ENCODE results near the gene SIK3.

SIK3 gene

DNA sequence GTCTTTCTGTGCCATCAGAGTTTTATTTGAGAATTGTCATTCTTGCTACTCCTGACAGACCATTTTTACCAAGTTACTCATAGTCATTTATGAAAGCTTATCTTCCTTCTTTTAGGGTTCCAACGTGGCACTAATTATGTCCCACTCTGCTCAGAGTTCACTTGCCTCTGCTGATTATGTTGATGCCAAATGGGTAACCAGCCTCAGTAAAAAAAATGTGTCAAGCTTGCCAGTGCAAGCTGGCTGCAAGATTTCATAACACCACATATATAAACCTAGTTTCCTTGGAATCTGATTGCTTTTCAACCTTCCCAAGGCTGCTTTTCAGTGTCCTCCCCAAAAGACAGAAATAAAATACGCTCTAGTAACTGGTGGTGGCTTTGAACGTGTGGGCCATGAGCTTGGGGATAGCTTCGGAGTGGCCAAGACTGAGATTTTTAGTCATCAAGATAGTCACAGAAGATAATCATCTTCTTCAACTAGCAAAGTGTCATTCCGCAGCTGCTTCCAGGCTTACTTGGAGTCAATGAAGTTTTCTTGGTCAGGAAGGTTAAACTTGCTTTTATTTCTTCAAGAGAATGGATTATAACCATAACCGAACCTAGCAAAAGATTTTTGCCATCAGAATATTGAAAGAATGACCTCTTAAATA lies 231.3 kb downstream of the SIK3 start:
- no peak for DNase-seq (ENCODE audit: low spot score)

- no peak for DNase-seq (ENCODE audit: low spot score)
Observed at GRCh38 chr11:116865696-116866095, 232.5 kb downstream of the SIK3 start.

DNA sequence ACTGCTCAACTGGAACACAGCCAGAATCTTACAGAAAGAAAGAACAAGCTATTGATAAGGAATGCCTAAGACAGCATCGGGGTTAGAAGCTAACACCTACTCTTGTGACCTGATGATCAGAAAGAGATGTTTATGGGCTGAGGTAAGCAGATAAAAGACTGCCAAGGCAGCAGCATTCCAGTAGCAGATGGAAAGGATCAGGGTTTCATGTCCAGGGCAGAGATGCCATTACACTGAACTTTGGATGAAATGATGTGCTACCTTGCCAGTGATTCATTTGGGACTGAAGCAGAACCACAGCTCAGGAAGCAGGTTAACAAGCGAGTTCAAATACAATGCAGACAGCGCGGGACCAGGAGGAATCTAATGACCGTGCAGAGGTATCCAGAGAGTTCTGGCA lies 233.7 kb downstream of the SIK3 start:
- no peak for DNase-seq (ENCODE audit: low spot score)

DNA sequence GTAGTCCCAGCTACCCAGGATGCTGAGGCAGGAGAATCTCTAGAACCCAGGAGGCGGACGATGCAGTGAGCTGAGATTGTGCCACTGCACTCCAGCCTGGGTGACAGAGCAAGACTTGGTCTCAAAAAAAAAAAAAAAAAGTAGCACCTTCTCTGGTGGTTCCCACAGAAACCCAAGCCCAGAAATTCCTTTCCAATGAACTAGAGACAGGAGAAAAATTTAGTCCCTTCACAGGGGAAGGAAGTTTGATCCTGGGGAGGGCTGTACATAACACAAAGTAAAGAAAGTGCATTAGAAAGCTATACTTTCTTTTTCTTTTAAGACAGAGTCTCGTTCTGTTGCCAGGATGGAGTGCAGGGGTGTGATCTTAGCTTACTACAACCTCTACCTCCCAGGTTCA lies 235.3 kb downstream of the SIK3 start:
- DNase-seq (ENCODE audit: low spot score), result no peak

GRCh38 chr11:116862185-116862584 lies 236.0 kb downstream of the SIK3 start:
- no peak for DNase-seq (ENCODE audit: low spot score)

DNA sequence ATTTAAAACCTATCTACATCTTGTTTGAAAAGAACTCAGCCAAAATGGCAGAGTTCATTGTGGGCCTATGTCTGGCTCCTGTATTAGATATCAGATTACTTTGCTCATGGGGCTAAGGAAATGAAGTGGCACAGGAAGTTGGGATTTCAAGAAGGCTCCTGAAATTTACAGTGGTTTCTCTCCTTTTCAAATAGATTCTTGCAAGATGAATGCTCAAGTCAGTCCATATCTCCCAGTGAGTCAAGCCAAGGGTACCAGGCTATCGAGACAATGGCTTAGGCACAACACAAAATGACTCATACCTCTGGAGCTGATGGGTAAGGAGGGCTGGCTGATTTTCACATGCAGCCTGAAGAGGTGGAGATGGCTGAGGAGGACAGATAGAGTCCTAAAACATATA lies 236.7 kb downstream of the SIK3 start:
- DNase-seq (ENCODE audit: low spot score), result no peak

DNA sequence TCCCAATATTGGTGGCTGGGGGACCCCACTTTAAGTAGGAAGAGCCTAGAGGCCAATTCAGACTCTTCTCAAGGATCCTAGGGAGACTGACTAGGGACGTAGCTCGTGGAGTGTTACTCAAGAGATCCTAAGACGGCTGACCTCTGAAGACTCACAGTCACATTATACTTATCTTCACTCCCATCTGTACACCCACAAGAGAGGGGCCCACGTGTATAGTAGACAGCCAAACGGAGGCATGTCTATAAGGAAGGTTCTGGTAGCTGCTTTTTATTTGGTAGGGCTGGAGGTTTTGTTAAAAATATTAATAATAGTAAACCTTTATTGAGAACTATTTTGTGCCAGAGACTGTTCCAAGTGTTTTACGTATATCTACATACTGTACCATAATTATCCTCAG lies 237.9 kb downstream of the SIK3 start:
- DNase-seq (ENCODE audit: low spot score), result no peak

DNA sequence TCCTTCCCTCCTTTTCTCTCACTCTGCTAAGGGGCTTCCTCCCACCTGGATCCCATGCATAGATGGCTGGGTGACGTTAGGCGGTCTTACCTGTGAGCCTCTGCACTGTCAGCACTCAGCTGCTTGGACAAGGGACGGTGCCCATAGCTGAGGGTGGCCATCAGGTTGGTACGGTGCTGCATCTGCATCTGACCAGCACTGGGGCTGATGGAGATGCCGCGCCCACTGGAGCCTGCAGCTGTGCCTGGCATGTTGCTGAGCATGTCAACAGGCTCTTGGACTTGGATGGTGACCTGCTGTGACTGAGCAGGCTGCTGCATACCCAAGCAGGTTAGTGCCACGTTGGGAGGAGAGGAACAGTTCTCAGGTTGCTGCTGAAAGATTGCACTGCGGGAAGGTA lies 239.1 kb downstream of the SIK3 start:
- DNase-seq (ENCODE audit: low spot score), result no peak

GRCh38 chr11:116857936-116858335 lies 240.3 kb downstream of the SIK3 start:
- DNase-seq (ENCODE audit: low spot score), result no peak

- no peak for DNase-seq (ENCODE audit: low spot score)
Observed at GRCh38 chr11:116857316-116857715, 240.9 kb downstream of the SIK3 start.

DNA sequence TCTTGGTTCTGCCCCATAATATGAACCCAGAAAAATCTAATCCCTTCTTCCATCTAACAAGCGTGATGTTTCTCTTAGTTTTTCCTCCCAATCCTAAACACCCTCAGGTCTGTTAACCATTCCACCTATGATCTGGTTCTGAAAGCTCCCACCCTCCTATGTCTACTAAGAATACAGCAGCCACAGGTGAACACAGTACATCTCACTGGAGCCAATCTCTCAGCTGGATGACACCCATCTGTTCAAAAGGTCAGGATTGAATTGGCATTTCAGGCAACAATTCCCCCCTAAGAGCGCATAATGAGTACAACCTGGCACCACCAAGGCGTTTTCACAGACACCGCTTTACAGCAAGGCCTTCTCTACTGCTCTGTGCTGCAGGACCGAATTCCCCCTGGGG lies 241.8 kb downstream of the SIK3 start:
- no peak for DNase-seq (ENCODE audit: low spot score)

DNA sequence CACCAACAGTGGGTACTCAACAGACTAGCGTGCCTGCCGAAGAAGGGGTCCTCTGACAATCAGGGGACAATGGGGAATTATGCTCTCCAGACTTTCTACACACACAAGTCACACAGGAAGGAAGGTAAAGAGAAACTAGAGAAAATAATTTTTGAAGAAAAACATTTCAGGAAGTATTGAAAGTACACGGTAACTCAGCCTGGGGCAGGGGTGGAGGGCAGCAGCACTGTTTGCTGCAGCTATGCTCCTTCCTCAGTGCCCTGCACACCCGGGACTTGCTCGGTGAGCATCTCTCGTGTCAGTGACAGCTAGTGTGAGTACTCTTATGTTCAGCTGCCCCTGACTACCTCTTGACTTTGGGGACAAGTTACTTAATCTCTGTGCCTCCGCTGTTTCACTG lies 242.8 kb downstream of the SIK3 start:
- DNase-seq (ENCODE audit: low spot score), result no peak

DNA sequence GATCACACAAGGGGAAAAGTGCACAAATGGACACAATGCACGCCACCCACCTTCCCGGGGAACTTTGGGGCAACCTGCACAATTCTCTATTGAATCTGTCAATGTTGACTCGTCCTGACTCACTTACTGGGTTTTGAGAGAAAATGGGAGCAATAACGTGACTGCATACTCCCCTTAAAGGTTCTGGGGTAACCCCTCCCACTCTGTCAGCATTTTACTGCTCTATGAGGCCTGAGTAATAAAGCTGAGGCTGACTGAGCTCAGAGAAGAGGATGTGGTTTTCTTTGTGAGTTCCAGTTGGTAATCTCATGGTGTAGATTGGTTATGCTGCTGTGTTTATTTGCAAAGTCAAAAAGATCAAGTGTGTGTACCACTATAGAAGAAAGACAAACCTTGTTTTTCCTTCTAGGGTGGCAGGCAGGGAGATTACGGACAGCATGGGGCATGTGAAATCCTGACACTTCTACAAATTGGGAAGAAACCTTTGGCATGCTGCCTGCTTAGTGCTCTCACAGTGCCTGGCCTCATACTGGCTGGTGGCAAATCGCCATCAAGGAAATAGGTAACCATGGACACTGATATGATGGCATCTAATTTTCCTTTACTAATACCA lies 244.7 kb downstream of the SIK3 start:
- DNase-seq (ENCODE audit: low spot score), result peak; percentile 90

DNA sequence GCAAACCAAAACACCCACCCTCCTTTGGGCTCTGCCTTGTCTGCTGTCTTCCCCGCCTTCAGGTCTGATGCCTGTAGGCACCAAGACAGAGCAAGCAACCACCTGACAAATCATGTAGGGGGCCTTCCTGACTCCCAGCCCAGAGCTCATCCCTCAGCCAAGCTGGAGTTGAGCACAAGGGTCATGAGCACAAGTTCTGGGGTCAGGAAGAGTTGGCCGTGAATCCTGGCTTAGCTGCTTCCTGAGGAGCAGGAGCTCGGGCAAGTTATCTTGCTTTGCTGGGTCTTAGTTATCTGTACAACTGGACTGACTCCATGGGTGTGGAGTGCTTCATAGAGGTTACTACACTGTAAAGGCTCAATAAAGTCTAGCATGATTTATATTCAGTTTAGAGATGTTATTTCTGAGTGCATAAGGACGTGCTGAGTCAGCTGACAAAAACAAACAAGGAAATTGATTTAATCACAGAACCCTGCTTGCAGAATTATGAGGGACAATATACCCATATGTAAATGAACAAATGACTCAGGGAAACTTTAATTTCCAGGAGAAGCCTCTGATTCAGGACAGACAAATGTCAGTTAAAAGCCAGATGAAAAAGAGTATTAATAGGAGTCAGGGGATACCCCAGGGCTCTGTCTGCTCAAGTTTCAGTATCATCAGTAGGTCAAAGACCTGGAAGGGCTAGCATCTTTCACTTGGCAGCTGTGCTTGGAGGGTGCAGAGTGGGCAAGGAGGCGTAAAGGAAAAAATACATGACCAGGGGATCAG lies 245.8 kb downstream of the SIK3 start:
- peak; percentile 50 for DNase-seq (ENCODE audit: low spot score)

DNA sequence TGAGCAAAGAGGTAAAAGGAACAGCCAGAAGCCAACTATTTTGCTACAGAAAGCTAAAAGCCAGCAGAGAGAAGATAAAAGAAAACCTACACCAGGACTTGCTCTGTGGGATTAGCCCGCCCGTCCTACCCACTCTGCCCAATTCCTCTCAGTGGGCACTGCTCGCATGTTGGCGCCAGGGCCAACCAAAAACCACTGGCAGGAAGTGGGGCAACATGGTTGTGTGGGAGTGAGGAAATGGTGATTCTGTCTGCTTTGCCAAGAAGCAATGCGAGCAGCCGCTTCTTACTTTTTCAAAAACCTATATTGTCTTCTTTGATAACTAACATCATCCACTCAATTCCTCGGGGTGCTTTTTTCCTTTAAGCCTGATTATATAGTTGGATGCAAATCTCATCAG lies 246.6 kb downstream of the SIK3 start:
- DNase-seq (ENCODE audit: low spot score), result no peak

GRCh38 chr11:116849486-116849885 lies 248.7 kb downstream of the SIK3 start:
- DNase-seq (ENCODE audit: low spot score), result no peak

- no peak for DNase-seq (ENCODE audit: low spot score)
Observed at GRCh38 chr11:116849060-116849459, 249.2 kb downstream of the SIK3 start.

DNA sequence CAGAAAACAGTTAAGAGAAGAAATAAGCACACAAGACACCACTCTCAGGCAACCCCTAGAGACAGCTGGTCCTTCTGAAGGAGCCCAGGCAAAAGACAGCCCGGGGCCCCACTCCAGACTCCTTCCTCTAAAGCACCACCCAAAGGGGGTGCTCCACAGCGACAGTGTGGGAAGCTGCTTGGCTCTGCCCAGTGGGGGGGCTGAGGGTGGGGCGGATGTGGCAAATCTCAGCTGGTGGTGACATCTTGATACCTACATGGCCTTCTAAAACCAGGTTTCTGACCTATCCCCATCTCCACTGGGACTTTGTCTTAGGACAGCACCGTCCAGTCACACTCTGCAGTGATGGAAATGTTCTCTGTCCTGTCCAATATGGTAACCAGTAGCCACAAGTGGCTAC lies 250.6 kb downstream of the SIK3 start:
- no peak for DNase-seq (ENCODE audit: low spot score)

DNA sequence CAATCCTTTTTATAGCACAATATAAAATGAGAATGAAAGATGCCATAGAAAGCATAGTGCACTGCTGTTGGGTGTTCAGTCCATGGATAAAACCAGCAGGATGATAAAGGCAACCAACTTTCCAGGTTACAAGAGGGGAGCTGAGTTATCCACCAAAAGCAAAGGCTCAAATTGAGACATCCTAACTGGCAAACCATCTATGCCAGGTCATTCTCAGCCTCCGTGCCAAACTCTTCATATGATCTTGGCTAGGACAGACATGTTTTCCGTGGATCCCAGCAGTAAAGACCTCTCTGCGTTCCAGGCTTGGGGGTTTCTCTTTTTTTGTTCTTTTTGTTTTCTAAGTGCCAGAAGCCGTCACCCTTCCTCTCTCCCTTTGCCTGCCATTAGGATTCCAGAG lies 253.5 kb downstream of the SIK3 start:
- no peak for DNase-seq (ENCODE audit: low spot score)

GRCh38 chr11:116843661-116844060 lies 254.6 kb downstream of the SIK3 start:
- no peak for DNase-seq (ENCODE audit: low spot score)

DNA sequence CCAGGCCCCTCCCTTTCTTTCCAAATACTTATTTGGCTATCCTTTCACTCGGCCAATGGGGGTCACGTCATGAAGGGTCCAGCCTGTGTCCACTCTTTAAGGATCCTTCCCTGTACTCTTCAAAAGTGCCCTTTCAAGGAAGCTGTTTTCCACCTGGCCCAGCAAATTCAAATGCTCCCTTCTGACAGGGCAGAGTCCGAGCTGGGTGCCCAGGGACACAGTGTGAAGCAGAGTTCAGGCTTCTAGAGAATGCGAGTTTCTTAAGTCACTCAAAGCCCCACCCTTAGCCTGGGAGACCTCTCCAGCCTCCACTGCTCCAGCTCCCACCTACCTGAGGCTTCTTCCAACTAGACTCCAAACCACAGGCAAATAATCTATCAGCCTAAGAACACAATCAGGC lies 255.3 kb downstream of the SIK3 start:
- no peak for DNase-seq (ENCODE audit: low spot score)

GRCh38 chr11:116842117-116842516 lies 256.1 kb downstream of the SIK3 start:
- no peak for DNase-seq (ENCODE audit: low spot score)

- DNase-seq (ENCODE audit: low spot score), result no peak
Observed at GRCh38 chr11:116840746-116841296, 257.4 kb downstream of the SIK3 start.
